ENCODE measurements around the gene CNN3.
"Not testable (repeated sequence)": the region's sequence is repeated elsewhere in the genome, so short reads cannot be mapped to it uniquely, and the experiment has no call there.

Gene CNN3

GRCh38 chr1:94949681-94950661 lies 23.1 kb upstream of the CNN3 start:
- peak; percentile 49 for DNase-seq

GRCh38 chr1:94947437-94947836 lies 20.5 kb upstream of the CNN3 start:
- no peak for DNase-seq

DNA sequence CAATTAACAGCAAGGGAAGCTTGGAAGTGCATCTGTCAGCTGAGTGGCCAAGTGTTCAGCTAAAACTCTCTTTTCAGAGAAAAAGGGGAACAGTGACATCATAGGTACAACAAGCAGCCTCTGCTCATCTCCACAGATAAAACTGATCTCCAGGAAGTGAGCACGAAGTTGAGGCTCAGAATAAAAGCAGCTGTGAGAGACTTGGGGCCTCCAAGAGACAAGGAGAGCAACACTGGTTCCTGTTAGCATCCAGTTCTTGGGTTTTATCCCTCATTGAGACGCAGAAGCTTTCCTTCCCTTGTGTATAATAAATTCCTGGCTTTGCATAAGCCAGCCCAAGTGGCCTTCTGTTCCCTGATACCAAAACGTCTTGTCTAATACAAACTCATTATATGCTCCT lies 20.0 kb upstream of the CNN3 start:
- no peak for DNase-seq

GRCh38 chr1:94942171-94943128 lies 15.5 kb upstream of the CNN3 start:
- DNase-seq: no peak

DNA sequence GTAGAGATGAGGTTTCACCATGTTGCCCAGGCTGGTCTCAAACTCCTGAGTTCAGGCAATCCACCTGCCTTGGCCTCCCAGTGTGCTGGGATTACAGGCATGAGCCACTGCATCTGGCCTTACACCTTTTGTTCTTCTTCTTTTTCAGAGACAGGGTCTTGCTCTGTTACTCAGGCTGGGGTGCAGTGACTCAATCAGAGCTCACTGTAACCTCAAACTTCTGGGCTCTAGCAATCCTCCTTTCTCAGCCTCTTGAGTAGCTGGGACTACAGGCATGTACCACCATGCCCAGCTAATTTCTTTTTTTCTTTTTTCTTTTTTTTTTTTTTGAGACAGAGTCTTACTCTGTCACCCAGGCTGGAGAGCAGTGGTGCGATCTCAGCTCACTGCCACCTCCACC lies 14.6 kb upstream of the CNN3 start:
- DNase-seq: not testable (repeated sequence)

GRCh38 chr1:94940738-94941137 lies 13.8 kb upstream of the CNN3 start:
- DNase-seq: no peak

GRCh38 chr1:94937820-94938219 lies 10.9 kb upstream of the CNN3 start:
- no peak for DNase-seq

DNA sequence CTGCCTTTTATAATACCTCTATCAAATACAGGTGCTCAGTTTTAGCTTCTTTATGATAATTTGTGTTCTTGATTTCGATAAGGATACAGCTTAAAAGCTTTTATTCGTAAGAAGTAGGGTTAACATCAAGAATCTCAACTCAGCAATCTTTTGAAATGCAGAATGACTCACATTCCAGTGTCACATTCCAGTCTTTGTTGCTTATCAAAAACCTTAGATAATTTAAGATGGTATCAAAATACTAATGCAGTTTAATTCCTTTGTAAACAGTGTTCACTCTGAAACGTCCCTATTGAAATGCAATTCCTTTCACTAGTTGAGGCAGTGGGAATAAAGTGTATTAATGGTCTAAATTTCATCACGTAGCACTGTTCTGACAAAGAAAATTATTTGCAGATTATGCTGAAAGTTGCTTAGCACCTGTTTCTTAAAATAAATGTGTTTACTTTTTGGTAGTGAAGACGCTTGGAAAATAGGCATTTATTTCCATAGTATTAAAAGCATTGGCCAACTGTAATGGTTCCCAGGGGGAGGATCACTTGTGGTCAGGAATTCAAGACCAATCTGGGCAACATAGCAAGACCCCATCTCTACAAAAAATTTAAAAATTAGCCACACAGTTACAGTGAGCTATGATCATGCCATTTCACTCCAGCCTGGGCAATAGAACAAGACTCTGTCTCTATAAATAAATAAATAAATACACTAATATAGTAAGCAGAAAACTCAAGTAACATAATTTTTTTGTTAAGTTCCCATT lies 10.1 kb upstream of the CNN3 start:
- no peak for DNase-seq

GRCh38 chr1:94935476-94935875 lies 8.6 kb upstream of the CNN3 start:
- no peak for DNase-seq

DNA sequence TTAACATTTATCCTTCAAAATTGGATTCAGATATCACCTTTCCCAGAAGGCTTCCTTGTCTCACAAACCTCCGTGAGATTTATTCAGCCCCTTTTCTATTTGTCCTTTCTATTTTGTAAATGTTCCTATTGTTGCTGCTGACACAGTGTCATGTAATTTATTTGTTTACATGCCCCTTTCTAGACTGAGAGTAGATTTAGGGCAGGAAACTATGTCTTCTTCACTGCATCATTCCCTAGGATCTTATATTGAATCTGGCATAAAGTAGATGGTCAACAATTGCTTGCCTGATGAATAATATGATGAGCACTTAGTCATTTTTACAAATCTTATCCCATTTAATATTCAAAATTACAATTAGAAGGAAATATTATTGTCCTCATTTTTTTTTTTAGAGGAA lies 8.1 kb upstream of the CNN3 start:
- no peak for DNase-seq

- DNase-seq: no peak
These were observed 7.6 kb upstream of the CNN3 start for GRCh38 chr1:94934551-94934950.

DNA sequence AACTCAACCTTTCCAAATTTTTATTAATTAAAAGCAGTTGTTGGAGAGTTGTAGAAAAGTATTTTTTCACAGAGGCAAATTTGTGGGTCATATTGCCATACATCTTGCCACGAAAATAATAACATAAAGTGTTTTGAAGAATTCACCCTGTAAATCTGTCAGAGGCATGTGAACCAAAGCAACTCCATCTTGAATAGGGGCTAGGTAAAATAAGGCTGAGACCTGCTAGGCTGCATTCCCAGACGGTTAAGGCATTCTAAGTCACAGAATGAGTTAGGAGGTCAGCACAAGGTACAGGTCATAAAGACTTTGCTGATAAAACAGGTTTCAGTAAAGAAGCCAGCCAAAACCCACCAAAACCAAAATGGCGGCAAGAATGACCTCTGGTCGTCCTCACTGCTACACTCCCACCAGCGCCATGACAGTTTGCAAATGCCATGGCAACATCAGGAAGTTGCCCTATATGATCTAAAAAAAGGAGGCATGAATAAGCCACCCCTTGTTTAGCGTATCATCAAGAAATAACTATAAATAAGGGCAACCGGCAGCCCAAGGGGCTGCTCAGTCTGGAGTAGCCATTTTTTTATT lies 4.4 kb upstream of the CNN3 start:
- DNase-seq: no peak

DNA sequence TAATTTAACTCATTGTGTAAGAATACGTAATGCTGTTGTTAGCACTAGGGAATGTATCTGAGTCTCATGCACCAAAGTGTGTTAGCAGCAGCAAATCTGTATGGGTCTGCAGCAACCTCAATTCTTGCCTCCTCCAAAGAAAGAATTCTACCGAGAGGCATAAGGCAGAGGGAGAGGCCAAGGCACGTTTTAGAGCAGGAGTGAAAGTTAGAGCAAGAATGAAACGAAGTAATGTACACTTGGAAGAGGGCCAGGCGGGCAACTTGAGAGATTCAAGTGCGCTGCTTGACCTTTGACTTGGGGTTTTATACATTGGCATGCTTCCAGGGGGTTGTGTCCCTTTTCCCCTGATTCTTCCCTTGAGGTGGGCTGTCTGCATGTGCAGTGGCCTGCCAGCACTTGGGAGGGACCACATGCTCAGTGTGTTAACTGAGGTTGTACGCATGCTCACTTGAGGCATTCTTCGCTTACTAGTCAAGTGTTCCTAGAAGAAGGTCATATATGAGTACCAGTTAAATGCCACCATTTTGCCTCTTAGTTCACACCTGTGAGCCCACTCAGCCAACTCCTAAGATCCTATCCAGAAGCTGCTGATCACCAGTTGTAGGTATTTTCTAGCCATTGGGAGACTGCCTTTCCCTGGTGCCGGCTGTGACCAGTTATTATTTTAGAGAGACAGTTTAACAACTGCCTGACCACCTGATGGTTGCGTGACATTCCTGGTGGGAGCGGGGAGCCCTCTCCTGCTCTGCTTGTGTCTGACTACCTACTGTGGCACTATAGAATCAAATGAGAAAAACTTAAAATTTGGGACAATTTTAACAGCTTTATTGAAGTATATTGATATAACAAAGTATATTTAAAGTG lies 2.7 kb upstream of the CNN3 start:
- no peak for DNase-seq

DNA sequence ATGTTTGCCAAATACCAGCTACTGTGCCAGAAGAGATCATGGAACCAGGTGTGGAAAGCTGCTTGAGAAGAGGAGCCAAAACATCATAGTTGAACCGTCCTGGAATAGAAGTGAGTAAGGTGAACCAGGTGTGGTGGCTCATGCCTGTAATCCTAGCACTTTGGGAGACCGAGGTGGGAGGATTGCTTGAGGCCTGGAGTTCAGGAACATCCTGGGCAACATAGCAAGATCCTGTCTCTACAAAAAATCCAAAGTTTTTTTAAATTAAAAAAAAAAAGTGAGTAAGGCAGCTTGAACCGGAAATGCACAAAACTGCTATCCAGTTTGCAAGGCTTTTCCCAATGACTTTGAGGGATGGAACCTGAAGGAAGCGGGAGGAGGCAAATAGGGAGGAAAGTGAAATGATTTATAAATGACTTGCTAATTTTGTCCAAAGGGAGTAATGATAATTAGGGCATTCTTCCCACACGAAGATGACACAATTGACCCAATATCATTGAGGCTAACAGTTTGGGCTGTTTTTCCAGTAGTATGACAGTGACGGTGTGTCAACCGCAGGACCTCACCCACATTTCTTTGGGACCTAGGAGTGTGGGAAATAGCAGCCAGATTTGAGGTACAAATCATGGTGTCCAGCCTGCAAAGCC lies 1.5 kb upstream of the CNN3 start:
- no peak for DNase-seq

DNA sequence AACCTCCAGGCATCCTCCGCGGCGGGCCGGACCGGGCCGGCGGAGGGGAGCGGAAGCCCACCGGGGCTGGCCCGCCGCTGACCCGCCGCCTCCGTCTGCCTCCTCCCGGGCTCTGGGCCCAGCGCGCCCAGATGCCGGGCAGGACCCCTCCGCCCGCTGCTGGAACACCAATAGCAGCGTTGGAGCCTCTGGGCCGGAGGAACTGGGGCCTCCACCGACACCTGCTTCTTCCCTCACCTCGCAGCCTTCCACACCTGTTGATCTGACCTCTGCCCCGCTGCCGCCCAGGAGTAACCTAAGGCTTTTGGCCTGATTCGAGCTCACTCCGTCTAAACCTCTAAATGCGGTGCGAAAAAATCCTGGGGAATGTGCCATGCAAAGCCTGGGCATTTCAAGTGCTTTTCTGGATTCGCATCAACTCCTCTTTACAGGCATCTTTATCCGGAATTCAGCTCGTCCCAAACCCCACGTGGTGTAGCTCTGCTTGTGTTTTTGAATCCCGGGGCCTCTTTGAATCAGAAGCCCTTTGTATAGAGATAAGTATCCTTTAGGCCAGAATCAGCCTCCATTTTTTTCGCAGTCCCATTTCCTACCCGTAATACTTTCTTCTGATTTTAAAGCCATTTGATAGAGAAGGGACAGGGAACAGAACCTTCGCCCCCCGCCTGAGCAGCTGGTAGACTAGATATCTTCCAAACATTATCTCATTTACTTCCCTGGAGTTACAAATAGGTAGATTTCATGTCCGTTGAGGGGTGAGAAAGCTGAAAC lies 680 bp upstream of the CNN3 start:
- DNase-seq: peak; percentile 68

DNA sequence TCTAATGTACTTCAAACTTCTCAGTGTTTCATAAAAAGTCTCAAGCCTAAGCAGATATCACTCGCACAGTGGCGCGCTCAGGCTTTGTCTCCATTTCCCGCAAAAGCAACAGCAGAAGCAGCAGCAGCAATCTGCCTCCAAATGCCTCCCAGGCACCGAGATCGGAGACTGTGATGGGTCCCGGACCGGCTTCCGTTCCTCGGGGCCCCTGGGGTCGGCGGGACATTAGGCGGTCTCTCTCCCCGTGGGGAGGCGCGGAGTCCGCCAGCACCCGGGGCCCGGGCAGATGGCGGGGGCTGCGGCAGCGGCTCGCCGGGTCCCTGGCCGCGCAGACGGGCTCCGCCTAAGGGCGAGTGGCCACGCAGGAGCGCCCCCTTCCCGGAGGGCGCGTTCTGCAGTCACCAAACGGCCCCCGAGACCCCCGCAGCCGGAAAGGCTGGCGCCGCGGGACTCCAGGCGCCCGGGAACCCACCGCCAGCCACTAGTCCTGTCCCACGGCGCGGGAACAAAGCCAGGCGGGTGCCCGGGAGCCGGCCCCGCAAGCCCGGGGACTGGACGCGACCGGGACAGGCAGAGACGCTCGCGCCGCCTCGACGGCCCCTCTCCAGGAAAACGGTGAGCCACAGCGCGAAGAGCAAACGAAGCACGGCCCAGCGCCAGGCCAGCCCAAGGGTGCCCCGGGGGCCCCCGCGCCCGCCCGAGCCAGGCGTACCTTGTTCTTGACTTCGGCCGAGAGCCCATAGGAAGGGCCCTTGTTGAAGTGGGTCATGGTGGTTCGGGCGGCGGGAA lies 590 bp downstream of the CNN3 start:
- peak; percentile 49 for DNase-seq

DNA sequence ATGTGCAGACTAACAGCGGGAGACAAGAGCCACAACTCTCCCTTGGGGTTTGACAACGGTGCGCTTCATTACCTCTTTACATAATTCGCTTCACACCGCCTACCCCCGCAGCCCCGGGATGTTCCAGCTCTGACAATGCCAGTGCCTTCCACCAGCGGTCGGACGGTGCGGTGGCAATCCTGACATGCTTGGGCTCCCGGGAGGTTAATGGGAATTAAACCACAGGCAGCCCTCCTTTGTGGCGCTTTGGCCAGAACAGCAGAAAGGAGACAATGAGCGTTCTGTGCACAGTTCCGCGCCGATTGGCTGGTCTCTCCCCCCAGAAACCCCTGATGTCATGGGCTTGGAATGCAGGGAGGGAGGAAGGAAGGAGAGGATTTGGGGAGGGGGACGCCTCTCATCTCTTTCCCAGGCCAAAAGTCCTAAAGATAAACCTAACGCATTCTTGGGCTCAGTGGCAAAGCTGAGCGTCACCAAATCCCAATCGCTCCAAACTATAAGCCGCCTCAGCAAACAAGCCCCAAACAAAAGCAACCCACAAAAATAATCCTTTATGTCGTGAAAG lies 1.3 kb downstream of the CNN3 start:
- DNase-seq: peak; percentile 57

- DNase-seq: no peak
These were observed 1.9 kb downstream of the CNN3 start for GRCh38 chr1:94925004-94925403.

Data from NCI-H1694 treated with DMSO at 0.1 percent for 48 hours (cell line).